ENCODE measurements around the gene GNLY. TPM values are rescaled to one million over a fixed set of nuclear protein-coding genes. Genes with fewer than 3 reads are reported as not detected.
"Not testable (repeated sequence)": the region's sequence is repeated elsewhere in the genome, so short reads cannot be mapped to it uniquely, and the experiment has no call there.

Gene GNLY
- total RNA-seq, 2 donors from 2014 or later = 9.9 to 14.8 TPM

GRCh38 chr2:85711578-85712060, 17.5 kb downstream of the GNLY start:
- H3K4me3 Mint-ChIP-seq = no peak overlapping the region
- H3K4me1 Mint-ChIP-seq = peaks cover 9% of the 10 kb centered on the region
- H3K27ac Mint-ChIP-seq = no peak overlapping the region
- H3K27me3 Mint-ChIP-seq = peaks cover 22% of the 10 kb centered on the region
- no peaks in the 10 kb centered on the region for H3K36me3 Mint-ChIP-seq (ENCODE audit: low read depth)
- no peaks in the 10 kb centered on the region for H3K9me3 ChIP-seq (ENCODE audit: control insufficient read depth, low read length, poor library complexity, severe bottlenecking)
- no peak for DNase-seq
- no peak for ATAC-seq

GRCh38 chr2:85712336-85712735, 18.2 kb downstream of the GNLY start:
- ATAC-seq (no peak), DNase-seq (no peak)
- peaks cover 18% of the 10 kb centered on the region for H3K27me3 Mint-ChIP-seq
- H3K36me3 Mint-ChIP-seq (ENCODE audit: low read depth) = no peaks in the 10 kb centered on the region
- H3K4me1 Mint-ChIP-seq = peaks cover 4% of the 10 kb centered on the region
- no peaks in the 10 kb centered on the region for H3K9me3 ChIP-seq (ENCODE audit: control insufficient read depth, low read length, poor library complexity, severe bottlenecking)
- H3K4me3 Mint-ChIP-seq = no peak overlapping the region
- no peak overlapping the region for H3K27ac Mint-ChIP-seq

GRCh38 chr2:85712849-85713612, 18.9 kb downstream of the GNLY start:
- no peaks in the 10 kb centered on the region for H3K36me3 Mint-ChIP-seq (ENCODE audit: low read depth)
- H3K27ac Mint-ChIP-seq = no peak overlapping the region
- DNase-seq (no peak), ATAC-seq (no peak)
- no peaks in the 10 kb centered on the region for H3K9me3 ChIP-seq (ENCODE audit: control insufficient read depth, low read length, poor library complexity, severe bottlenecking)
- H3K4me1 Mint-ChIP-seq = peaks cover 4% of the 10 kb centered on the region
- no peak overlapping the region for H3K4me3 Mint-ChIP-seq
- peaks cover 25% of the 10 kb centered on the region for H3K27me3 Mint-ChIP-seq

- ATAC-seq = no peak
Observed at GRCh38 chr2:85713836-85714235, 19.7 kb downstream of the GNLY start.

GRCh38 chr2:85714421-85714820, 20.3 kb downstream of the GNLY start:
- not testable (repeated sequence) for DNase-seq; ATAC-seq; H3K4me1 Mint-ChIP-seq; H3K36me3 Mint-ChIP-seq (ENCODE audit: low read depth); H3K27ac Mint-ChIP-seq; H3K9me3 ChIP-seq (ENCODE audit: control insufficient read depth, low read length, poor library complexity, severe bottlenecking); H3K4me3 Mint-ChIP-seq
- peaks cover 36% of the 10 kb centered on the region for H3K27me3 Mint-ChIP-seq

More at GRCh38 chr2:85713836-85714235, 19.7 kb downstream of the GNLY start:
- no peak overlapping the region for H3K4me3 Mint-ChIP-seq
- DNase-seq = no peak
- H3K9me3 ChIP-seq (ENCODE audit: control insufficient read depth, low read length, poor library complexity, severe bottlenecking) = no peaks in the 10 kb centered on the region
- H3K4me1 Mint-ChIP-seq = peaks cover 4% of the 10 kb centered on the region
- peaks cover 33% of the 10 kb centered on the region for H3K27me3 Mint-ChIP-seq
- H3K36me3 Mint-ChIP-seq (ENCODE audit: low read depth) = no peaks in the 10 kb centered on the region
- no peak overlapping the region for H3K27ac Mint-ChIP-seq

- Mint-ChIP-seq H3K4me3 (no peak overlapping the region), H3K27ac (no peak overlapping the region), H3K36me3 (ENCODE audit: low read depth) (no peaks in the 10 kb centered on the region), H3K27me3 (peaks cover 36% of the 10 kb centered on the region), H3K4me1 (peaks cover 4% of the 10 kb centered on the region)
- H3K9me3 ChIP-seq (ENCODE audit: control insufficient read depth, low read length, poor library complexity, severe bottlenecking) = no peaks in the 10 kb centered on the region
- DNase-seq (no peak), ATAC-seq (no peak)
Observed at GRCh38 chr2:85714841-85715240, 20.7 kb downstream of the GNLY start.

GRCh38 chr2:85716346-85716914, 22.3 kb downstream of the GNLY start:
- no peak overlapping the region for H3K4me3 Mint-ChIP-seq
- no peaks in the 10 kb centered on the region for H3K9me3 ChIP-seq (ENCODE audit: control insufficient read depth, low read length, poor library complexity, severe bottlenecking)
- H3K4me1 Mint-ChIP-seq = peaks cover 4% of the 10 kb centered on the region
- H3K27me3 Mint-ChIP-seq = peaks cover 27% of the 10 kb centered on the region
- DNase-seq (no peak), ATAC-seq (no peak)
- no peaks in the 10 kb centered on the region for H3K36me3 Mint-ChIP-seq (ENCODE audit: low read depth)
- no peak overlapping the region for H3K27ac Mint-ChIP-seq

- H3K9me3 ChIP-seq (ENCODE audit: control insufficient read depth, low read length, poor library complexity, severe bottlenecking) = no peaks in the 10 kb centered on the region
- Mint-ChIP-seq H3K4me1 (peaks cover 4% of the 10 kb centered on the region), H3K27ac (no peak overlapping the region), H3K4me3 (no peak overlapping the region), H3K27me3 (peaks cover 25% of the 10 kb centered on the region), H3K36me3 (ENCODE audit: low read depth) (no peaks in the 10 kb centered on the region)
- DNase-seq (no peak), ATAC-seq (no peak)
Observed at GRCh38 chr2:85717308-85718008, 23.3 kb downstream of the GNLY start.

- Mint-ChIP-seq H3K27me3 (peaks cover 25% of the 10 kb centered on the region), H3K4me3 (no peak overlapping the region), H3K36me3 (ENCODE audit: low read depth) (no peaks in the 10 kb centered on the region), H3K4me1 (peaks cover 4% of the 10 kb centered on the region), H3K27ac (no peak overlapping the region)
- ATAC-seq = no peak
- H3K9me3 ChIP-seq (ENCODE audit: control insufficient read depth, low read length, poor library complexity, severe bottlenecking) = no peaks in the 10 kb centered on the region
- DNase-seq = no peak
Observed at GRCh38 chr2:85718009-85718391, 23.8 kb downstream of the GNLY start.

GRCh38 chr2:85718885-85719492, 24.8 kb downstream of the GNLY start:
- peaks cover 4% of the 10 kb centered on the region for H3K4me1 Mint-ChIP-seq
- DNase-seq (no peak), ATAC-seq (no peak)
- no peaks in the 10 kb centered on the region for H3K9me3 ChIP-seq (ENCODE audit: control insufficient read depth, low read length, poor library complexity, severe bottlenecking)
- no peaks in the 10 kb centered on the region for H3K36me3 Mint-ChIP-seq (ENCODE audit: low read depth)
- no peak overlapping the region for H3K27ac Mint-ChIP-seq
- H3K4me3 Mint-ChIP-seq = no peak overlapping the region
- H3K27me3 Mint-ChIP-seq = peaks cover 21% of the 10 kb centered on the region

- H3K27me3 Mint-ChIP-seq = peaks cover 24% of the 10 kb centered on the region
- DNase-seq = no peak
- H3K9me3 ChIP-seq (ENCODE audit: control insufficient read depth, low read length, poor library complexity, severe bottlenecking) = no peaks in the 10 kb centered on the region
- ATAC-seq = no peak
- peaks cover 4% of the 10 kb centered on the region for H3K4me1 Mint-ChIP-seq
- no peaks in the 10 kb centered on the region for H3K36me3 Mint-ChIP-seq (ENCODE audit: low read depth)
- no peak overlapping the region for H3K27ac Mint-ChIP-seq
- H3K4me3 Mint-ChIP-seq = no peak overlapping the region
Observed at GRCh38 chr2:85719609-85720240, 25.6 kb downstream of the GNLY start.

GRCh38 chr2:85720533-85720932, 26.4 kb downstream of the GNLY start:
- no peaks in the 10 kb centered on the region for H3K9me3 ChIP-seq (ENCODE audit: control insufficient read depth, low read length, poor library complexity, severe bottlenecking)
- peaks cover 2% of the 10 kb centered on the region for H3K36me3 Mint-ChIP-seq (ENCODE audit: low read depth)
- DNase-seq (no peak), ATAC-seq (no peak)
- H3K4me3 Mint-ChIP-seq = no peak overlapping the region
- H3K27me3 Mint-ChIP-seq = peaks cover 32% of the 10 kb centered on the region
- peaks cover under 1% of the 10 kb centered on the region for H3K4me1 Mint-ChIP-seq
- no peak overlapping the region for H3K27ac Mint-ChIP-seq

- DNase-seq (no peak), ATAC-seq (no peak)
- Mint-ChIP-seq H3K4me1 (no peaks in the 10 kb centered on the region), H3K36me3 (ENCODE audit: low read depth) (peaks cover 3% of the 10 kb centered on the region), H3K27me3 (peaks cover 37% of the 10 kb centered on the region), H3K27ac (no peak overlapping the region), H3K4me3 (no peak overlapping the region)
- no peaks in the 10 kb centered on the region for H3K9me3 ChIP-seq (ENCODE audit: control insufficient read depth, low read length, poor library complexity, severe bottlenecking)
Observed at GRCh38 chr2:85721641-85722040, 27.5 kb downstream of the GNLY start.

Measured in T-helper 17 cell (primary cell).